ENCODE data around the gene FARSB. TPM values are rescaled to one million over a fixed set of nuclear protein-coding genes. Genes with fewer than 3 reads are reported as not detected.

Gene FARSB
- total RNA-seq, 1 experiment from 2014 or later, result 31.0 TPM

- no peak for TF ChIP-seq ZNF512 (CRISPR knock-in tag; IDR thresholded peaks at IDR 0.05; ENCODE audit: borderline replicate concordance)
These were observed 86.1 kb downstream of the FARSB start (continued) for GRCh38 chr2:222569826-222570225.

- CTCF ChIA-PET, result interaction anchor here (0.9 to 1.2 kb wide), 2 partner anchors 251 to 543 kb away, joined by 3 to 5 read pairs; no protein-coding TSS in a partner anchor
- DNase-seq (ENCODE audit: low spot score) (no peak), ATAC-seq (peak; percentile 56; the same call in 1 of the 2 replicates)
- H3K4me3 Mint-ChIP-seq, result no peak overlapping the region
- H3K9me3 Mint-ChIP-seq, result no peaks in the 10 kb centered on the region
- H3K36me3 Mint-ChIP-seq, result peaks cover 12% of the 10 kb centered on the region; the same call in 1 of the 2 replicates
- H3K27me3 Mint-ChIP-seq (ENCODE audit: low read depth), result no peaks in the 10 kb centered on the region; the same call in 1 of the 2 replicates
- H3K27ac Mint-ChIP-seq, result no peak overlapping the region
- H3K4me1 Mint-ChIP-seq, result peaks cover 13% of the 10 kb centered on the region
- TF ChIP-seq USF1 (CRISPR knock-in tag; IDR thresholded peaks at IDR 0.05) (no peak), EMX1 (CRISPR knock-in tag; IDR thresholded peaks at IDR 0.05) (no peak), GRHL2 (CRISPR knock-in tag; IDR thresholded peaks at IDR 0.05; ENCODE audit: insufficient replicate concordance, severe bottlenecking) (no peak), ZBTB21 (CRISPR knock-in tag; IDR thresholded peaks at IDR 0.05; ENCODE audit: borderline replicate concordance) (no peak), ATF3 (CRISPR knock-in tag; conservative IDR thresholded peaks at IDR 0.05) (no peak), GTF2I (CRISPR knock-in tag; conservative IDR thresholded peaks at IDR 0.05) (no peak), SMAD4 (CRISPR knock-in tag; IDR thresholded peaks at IDR 0.05) (no peak), ZNF138 (CRISPR knock-in tag; conservative IDR thresholded peaks at IDR 0.05) (no peak), TEAD1 (CRISPR knock-in tag; IDR thresholded peaks at IDR 0.05) (no peak), ELF4 (CRISPR knock-in tag; IDR thresholded peaks at IDR 0.05; ENCODE audit: low read depth) (no peak), ZNF425 (CRISPR knock-in tag; conservative IDR thresholded peaks at IDR 0.05) (no peak)
- POLR2A ChIA-PET, result no interaction called here
These were observed 87.0 kb downstream of the FARSB start for GRCh38 chr2:222568865-222569264.

- H3K36me3 Mint-ChIP-seq, result 0 out of 2 replicates have a peak, but pooled peaks cover 4% of the 10 kb centered on the region
- no peak for ATAC-seq
- H3K27me3 Mint-ChIP-seq (ENCODE audit: low read depth), result no peaks in the 10 kb centered on the region; the same call in 1 of the 2 replicates
- H3K27ac Mint-ChIP-seq, result no peak overlapping the region
- H3K9me3 Mint-ChIP-seq, result no peaks in the 10 kb centered on the region
- DNase-seq (ENCODE audit: low spot score), result no peak
- CTCF ChIA-PET, result no interaction called here
- POLR2A ChIA-PET, result no interaction called here
- H3K4me1 Mint-ChIP-seq, result peaks cover 8% of the 10 kb centered on the region
- no peak overlapping the region for H3K4me3 Mint-ChIP-seq
- TF ChIP-seq MAX (CRISPR knock-in tag; IDR thresholded peaks at IDR 0.05), result no peak
- TF ChIP-seq E2F1 (CRISPR knock-in tag; IDR thresholded peaks at IDR 0.05), result no peak
- no peak for TF ChIP-seq CREM (CRISPR knock-in tag; IDR thresholded peaks at IDR 0.05)
- no peak for TF ChIP-seq CDX4 (CRISPR knock-in tag; IDR thresholded peaks at IDR 0.05; ENCODE audit: borderline replicate concordance)
- no peak for TF ChIP-seq RORB (CRISPR knock-in tag; IDR thresholded peaks at IDR 0.05)
- no peak for TF ChIP-seq ATF1 (CRISPR knock-in tag; IDR thresholded peaks at IDR 0.05)
- TF ChIP-seq ERG (CRISPR knock-in tag; IDR thresholded peaks at IDR 0.05), result no peak
- no peak for TF ChIP-seq GABPB1 (CRISPR knock-in tag; IDR thresholded peaks at IDR 0.05)
- no peak for TF ChIP-seq ZNF416 (CRISPR knock-in tag; IDR thresholded peaks at IDR 0.05)
- TF ChIP-seq FOXP1 (CRISPR knock-in tag; IDR thresholded peaks at IDR 0.05; ENCODE audit: borderline replicate concordance), result no peak
- no peak for TF ChIP-seq USF2 (CRISPR knock-in tag; IDR thresholded peaks at IDR 0.05)
These were observed 89.7 kb downstream of the FARSB start for GRCh38 chr2:222566229-222566628.
